Right ventricle myocardium inferior (tissue), 1 donor: ENCODE measurements around the gene SKOR1. TPM values are rescaled to one million over a fixed set of nuclear protein-coding genes. Genes with fewer than 3 reads are reported as not detected.

Experiments
- ATAC-seq: fragments of 200-7000 bp; cut with Tn5 transposase; one replicate; pipeline ENCODE4 v1.9.1; 2020; ENCODE audit warnings: mild to moderate bottlenecking, moderate library complexity
- DNase-seq: peaks from one replicate; pipeline ENCODE4 v3.0.0; 2021; ENCODE audit errors: missing footprints
- intact Hi-C: fragments of 100-400 bp; cut with DNase I; formaldehyde crosslinking; loops from one replicate; pipeline ENCODE4 v1.11.0; 2022
- total RNA-seq: library from RNA; stranded (reverse); fragmentation: NEBNext Ultra II Directional; extraction: Animal tissue kit (Norgen Biotek cat#: 25700); gene quantifications from one replicate; pipeline ENCODE4 v1.2.1, GENCODE V29; 2021
- donor health status: DM: no; HTN: yes; CAD: no; lungs with severe emphysema.

Gene SKOR1
- total RNA-seq, 1 donor from 2014 or later, result not detected

DNA sequence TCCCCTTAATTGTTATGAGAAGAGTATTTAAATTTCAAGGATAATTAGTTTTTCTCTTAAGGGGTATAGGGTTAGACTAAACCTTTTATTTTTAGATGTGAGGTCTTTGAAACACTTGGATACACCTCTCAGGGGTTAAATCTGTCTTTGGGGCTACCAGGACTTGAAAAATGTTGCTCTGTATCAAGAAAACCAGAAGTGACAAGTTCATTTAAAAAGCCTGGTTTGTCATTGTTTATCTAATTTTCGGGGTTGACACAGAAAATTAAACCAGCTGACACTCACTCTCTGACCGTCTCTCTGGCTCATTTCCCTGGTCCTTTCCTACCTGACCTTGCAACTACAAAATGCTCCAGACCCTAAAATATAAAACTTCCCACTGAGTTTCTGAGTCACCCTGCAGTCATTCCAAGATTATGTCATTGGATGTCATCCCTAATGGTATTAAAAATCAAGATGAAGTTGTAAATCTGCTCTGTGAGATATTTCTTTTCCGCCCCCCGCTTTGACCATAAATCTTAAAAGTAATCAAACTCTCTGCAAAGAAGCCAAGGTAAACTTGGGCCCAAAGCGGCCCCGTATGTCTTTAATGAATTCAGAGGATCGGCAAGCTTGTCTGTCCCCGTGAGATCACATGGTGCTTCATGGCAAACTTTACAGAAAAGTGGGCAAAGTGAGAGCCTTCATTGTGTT, 32.9 kb upstream of the SKOR1 start:
- intact Hi-C loops, result no loop called here
- ATAC-seq, result no peak
- DNase-seq, result no peak

DNA sequence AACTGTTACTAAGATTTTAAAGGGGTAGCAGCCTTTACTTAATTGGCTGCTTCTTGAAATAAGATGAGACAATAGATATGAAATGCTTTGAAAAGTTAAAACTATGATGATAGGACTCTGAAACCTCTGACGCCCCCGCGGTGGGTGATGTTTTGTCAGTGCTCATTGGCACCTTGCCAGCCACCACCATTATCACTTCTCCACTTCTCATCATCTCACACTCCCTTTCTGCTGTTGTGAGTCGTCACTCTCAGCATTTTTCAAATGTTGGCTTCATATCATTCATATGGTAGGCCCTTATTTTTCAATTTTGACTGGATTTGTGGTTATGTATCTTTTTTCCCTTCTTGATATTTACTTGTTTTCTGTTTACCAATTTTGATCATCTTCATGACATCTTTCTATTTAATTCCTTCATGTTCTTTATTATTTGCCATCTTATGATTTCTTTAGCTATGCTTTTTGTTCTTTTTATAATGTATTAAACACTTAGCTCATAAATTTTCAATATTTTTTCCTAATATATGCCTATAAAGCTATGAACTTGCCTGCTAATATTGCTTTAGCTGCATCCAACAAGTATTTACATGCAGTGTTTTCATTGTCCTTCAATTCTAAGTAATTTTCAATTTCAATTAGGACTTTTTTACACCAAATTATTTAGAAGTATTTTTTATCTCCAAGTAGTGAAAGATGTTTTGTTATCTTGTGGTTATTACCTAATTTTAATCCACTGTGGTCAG, 30.3 kb upstream of the SKOR1 start:
- no peak for ATAC-seq

DNA sequence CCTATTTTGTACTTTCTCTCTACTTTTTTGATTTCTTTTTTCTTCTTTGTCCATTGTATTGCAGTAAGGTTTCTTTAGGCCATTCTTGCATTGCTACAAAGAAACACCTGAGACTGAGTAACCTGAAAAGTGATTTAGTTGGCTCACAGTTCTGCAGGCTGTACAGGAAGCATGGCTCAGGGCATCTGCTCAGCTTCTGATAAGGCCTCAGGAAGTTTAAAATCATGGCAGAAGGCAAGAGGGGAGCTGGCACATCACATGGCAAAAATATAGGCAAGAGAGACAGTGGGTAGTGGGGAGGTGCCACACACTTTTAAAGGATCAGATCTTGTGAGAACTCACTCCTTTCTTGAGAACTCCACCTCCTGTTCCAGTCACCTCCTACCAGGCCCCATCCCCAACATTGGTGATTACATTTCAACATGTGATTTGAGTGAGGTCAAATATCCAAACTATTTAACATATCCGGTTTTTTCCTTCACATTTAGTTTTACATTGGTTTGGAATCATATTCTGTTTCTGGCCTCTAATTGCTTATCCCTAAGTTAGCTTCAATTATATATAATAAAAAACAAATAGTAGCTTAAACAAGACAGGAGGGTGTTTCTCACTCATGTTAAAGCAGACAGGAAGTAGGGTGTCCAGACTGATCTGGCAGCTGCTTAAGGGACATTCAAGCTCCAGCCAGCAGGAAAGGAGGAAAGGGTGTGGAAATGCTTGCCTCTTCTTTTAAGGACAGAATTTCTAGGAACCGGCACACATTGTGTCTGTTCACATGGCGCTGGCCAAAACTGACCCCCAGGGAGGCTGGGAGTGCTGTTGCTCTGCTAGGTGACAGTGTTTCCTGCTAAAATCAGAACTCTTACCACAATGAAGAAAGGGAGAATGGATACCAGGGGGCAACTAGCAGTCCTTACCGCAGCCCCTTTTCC, 28.8 kb upstream of the SKOR1 start:
- intact Hi-C loops, result no loop called here
- ATAC-seq (no peak), DNase-seq (no peak)

More for the DNA sequence above, 30.3 kb upstream of the SKOR1 start:
- DNase-seq, result no peak
- intact Hi-C loops, result no loop called here

GRCh38 chr15:67799801-67800205, 25.5 kb upstream of the SKOR1 start:
- ATAC-seq, result no peak
- DNase-seq, result no peak
- intact Hi-C loops, result no loop called here

DNA sequence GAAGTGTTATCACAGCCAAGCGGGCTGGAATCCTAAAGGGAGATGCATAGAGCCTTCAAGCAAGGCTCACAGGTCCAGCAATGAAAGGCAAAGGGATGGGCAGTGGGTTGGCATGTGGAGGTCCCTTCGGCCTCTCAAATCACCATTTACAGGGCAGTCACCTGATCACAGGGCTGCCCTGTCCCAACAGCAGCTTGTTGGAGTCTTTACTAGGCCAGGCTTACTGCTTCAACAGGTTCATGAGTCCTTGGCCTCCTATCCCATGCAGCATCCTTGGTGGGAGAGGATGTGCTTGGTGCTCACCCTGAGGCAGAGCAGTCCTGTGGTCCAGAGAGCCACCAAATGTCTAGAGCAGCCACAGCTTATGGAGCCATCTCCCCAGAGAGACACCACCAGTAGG, 24.2 kb upstream of the SKOR1 start:
- intact Hi-C loops, result no loop called here
- ATAC-seq, result no peak
- DNase-seq, result no peak

- no peak for ATAC-seq
- no peak for DNase-seq
- intact Hi-C loops, result no loop called here
These were observed 23.1 kb upstream of the SKOR1 start for GRCh38 chr15:67801926-67802914.

DNA sequence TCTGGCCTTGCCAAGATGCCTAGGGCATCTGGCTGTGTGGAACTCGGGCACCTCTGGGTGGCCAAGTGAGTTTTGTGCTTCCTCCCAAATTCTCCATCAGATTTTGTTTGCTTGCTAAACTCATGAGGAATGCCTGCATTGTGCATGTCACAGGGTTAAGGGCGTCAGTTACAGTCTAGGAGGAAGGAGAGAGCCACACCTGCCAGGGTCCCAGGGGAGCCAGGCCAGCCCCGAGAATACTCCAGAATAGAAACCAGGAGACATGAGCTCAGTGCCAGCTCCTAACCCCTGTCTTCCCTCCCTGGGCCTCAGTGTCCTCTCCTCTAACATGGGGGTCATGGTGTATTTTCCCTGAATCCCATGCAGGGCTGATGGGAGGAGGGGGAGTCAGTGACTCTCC, 22.0 kb upstream of the SKOR1 start:
- DNase-seq (no peak), ATAC-seq (no peak)
- intact Hi-C loops, result no loop called here

GRCh38 chr15:67803996-67804843, 21.1 kb upstream of the SKOR1 start:
- ATAC-seq, result no peak
- intact Hi-C loops, result no loop called here
- DNase-seq, result peak; percentile 67

DNA sequence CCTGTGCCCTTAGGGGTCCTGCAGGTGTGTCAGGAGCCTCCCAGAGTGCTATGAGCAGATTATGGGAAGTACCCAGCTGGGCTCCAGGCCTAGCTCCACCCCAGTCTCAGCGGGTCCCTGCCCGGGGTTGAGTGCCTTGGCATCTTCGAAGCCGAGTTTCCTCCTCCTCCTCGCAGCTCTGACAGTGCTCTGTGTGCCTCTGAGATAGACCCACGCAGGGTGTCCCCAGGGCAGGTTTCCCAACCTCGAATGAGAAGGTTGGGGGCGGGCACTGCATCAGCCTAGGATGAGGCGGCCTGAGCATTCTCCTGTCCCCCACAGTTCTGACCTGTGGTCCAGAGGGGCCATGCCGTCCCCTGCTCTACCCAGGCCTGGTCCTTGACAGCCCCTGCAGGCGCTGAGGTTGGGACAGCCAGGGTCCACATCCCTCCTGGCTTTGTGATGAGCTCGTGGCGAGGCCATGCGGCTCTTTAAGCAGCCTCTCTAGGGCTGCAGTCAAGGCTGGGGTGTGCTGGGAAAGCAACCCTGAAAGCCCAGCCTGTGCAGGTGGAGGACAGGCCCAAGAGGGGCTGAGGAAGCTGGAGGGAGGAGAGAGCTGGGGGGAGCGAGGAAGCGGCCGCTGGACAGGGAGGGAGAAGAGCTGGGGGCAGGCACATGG, 20.2 kb upstream of the SKOR1 start:
- ATAC-seq, result no peak
- intact Hi-C loops, result no loop called here
- peak; percentile 46 for DNase-seq

DNA sequence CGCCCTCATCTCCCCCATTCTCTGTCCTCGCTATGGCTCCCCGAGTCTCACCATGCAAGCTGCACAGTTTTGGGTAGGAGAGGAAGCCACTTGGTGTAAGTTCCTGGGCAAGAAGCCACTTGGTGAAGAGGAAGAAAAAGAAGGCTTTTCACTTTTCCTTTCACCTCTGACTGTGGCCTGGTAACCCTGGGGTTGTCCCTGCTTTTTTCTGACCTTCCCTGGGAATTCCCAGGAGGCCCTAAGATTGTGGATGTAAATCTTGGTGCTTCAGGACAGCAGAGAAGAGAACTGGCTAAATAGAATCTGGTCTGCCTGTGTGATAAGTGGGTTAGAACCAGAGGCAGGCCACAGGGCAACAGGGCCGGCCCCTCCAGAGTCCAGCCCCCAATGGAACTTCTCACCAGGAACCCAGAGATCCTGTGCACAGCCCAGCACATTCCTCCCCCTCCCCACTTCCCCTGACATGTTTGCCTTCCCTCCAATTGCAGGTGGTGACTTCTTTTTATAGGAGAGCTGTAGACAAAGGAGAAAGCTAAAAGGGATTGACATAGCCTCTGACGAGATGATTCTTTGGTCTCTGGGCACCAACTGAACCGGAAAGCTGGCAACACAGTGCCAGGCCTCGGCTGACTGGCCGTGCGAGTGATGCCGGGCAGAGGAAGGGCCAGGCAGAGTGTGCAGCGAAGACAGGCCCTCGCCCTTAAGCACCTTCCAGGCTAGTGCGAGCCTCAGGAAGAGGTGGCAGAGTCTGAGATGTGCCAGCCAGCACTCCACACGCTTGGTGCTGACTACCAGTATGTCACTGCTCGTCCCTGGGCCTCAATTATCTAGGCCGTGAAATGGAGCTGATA, 19.4 kb upstream of the SKOR1 start:
- intact Hi-C loops, result no loop called here
- ATAC-seq (no peak), DNase-seq (peak; percentile 56)

DNA sequence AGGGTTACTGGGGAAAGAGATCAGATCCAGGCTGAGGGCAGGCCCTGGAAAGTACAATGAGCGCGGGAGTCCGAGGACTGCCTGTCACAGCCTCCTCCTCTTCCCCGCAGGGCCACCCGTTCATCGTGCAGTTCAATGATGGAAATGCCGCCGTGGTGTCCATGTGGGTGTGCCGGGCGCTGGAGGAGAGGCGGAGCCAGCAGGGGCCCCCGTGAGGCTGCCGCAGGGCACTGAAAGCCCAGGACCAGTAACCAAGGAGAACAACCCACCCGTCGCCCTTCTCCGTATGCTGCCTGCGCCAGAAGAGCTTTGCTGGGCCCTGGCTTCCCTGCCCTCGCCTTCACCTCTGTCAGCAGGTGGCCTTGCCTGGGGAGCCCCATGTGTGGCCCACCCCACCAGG, 18.8 kb upstream of the SKOR1 start:
- intact Hi-C loops, result no loop called here
- DNase-seq (peak; percentile 30), ATAC-seq (no peak)

DNA sequence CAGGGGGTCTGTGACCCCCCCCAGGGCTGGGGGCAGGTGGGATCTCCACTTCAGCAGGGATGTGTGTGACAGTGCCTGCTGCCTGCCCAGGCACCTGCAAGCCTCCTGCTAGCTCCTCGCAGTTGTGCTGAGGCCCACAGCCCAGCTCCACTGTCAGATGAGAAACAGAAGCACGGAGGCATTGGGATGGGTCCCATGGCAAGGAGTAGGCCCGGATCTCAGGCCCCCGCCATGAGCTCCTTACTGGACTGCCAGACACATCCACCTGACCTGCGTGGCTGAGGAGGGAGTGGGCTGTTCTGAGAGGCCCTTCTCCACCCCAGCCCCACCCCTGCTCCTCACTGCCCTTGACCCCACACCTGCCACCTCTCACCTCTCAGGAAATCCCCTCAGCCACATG, 18.2 kb upstream of the SKOR1 start:
- ATAC-seq, result no peak
- peak; percentile 35 for DNase-seq
- intact Hi-C loops, result no loop called here

DNA sequence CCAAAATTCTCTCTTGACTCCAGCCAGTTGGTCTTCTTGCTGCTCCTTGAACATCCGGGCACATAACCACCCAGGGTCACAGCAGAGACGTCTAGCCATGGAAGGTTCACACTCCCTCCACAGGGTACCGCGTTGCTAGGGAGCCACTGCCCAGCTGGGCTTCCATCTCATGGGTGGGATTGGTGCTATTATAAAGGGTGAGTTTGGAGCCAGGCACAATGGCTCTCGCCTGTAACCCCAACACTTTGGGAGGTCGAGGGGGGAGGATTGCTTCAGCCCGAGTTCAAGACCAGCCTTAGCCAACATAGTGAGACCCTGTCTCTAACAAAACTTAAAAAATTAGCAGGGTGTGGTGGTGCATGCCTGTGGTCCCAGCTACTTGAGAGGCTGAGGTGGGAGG, 17.5 kb upstream of the SKOR1 start:
- no peak for ATAC-seq
- peak; percentile 13 for DNase-seq
- intact Hi-C loops, result no loop called here

GRCh38 chr15:67808821-67809220, 16.5 kb upstream of the SKOR1 start:
- intact Hi-C loops, result no loop called here
- ATAC-seq (no peak), DNase-seq (peak; percentile 34)

- DNase-seq (no peak), ATAC-seq (no peak)
- intact Hi-C loops, result no loop called here
These were observed 15.9 kb upstream of the SKOR1 start for GRCh38 chr15:67809441-67809840.

- peak; percentile 50 for DNase-seq
- intact Hi-C loops, result no loop called here
- ATAC-seq, result no peak
These were observed 15.4 kb upstream of the SKOR1 start for GRCh38 chr15:67809866-67810265.
